GM21786 (cell line): Measurements from ENCODE around the gene PRSS56.

Source experiments
- ATAC-seq: cut with Tn5 transposase; IDR thresholded peaks from one replicate; pipeline ENCODE4 v1.9.1; 2021; ENCODE audit not compliant: unreplicated experiment

Gene PRSS56

GRCh38 chr2:232519581-232520438 is at the start of gene PRSS56:
Gene PRSS56 (plus strand): TSS chr2:232520388. CDS start chr2:232520599, 211 bp downstream.
- ATAC-seq: no peak

GRCh38 chr2:232473467-232473890 is 46.7 kb upstream of the PRSS56 start:
- ATAC-seq: no peak

- ATAC-seq: no peak
Measured at GRCh38 chr2:232476045-232476444, 44.1 kb upstream of the PRSS56 start.

- ATAC-seq: no peak
Measured at GRCh38 chr2:232476791-232477190, 43.4 kb upstream of the PRSS56 start.

- ATAC-seq: no peak
Measured at GRCh38 chr2:232477751-232478510, 42.3 kb upstream of the PRSS56 start.

- no peak for ATAC-seq
Measured at GRCh38 chr2:232478571-232479340, 41.4 kb upstream of the PRSS56 start.

GRCh38 chr2:232479341-232480200 is 40.6 kb upstream of the PRSS56 start:
- ATAC-seq: no peak

GRCh38 chr2:232480201-232481190 is 39.7 kb upstream of the PRSS56 start:
- no peak for ATAC-seq

GRCh38 chr2:232481322-232482140 is 38.7 kb upstream of the PRSS56 start:
- no peak for ATAC-seq

- no peak for ATAC-seq
Measured at GRCh38 chr2:232482301-232483238, 37.6 kb upstream of the PRSS56 start.

- ATAC-seq: no peak
Measured at GRCh38 chr2:232483311-232483922, 36.8 kb upstream of the PRSS56 start.

- ATAC-seq: no peak
Measured at GRCh38 chr2:232483923-232484627, 36.1 kb upstream of the PRSS56 start.

- no peak for ATAC-seq
Measured at GRCh38 chr2:232484628-232485347, 35.4 kb upstream of the PRSS56 start.

GRCh38 chr2:232485348-232485756 is 34.8 kb upstream of the PRSS56 start:
- ATAC-seq: no peak

GRCh38 chr2:232485757-232486557 is 34.2 kb upstream of the PRSS56 start:
- no peak for ATAC-seq
